Calu3 (cell line): ENCODE data around the gene GRAP2. TPM values are rescaled to one million over a fixed set of nuclear protein-coding genes. Genes with fewer than 3 reads are reported as not detected.
"Not testable (repeated sequence)": the region's sequence is repeated elsewhere in the genome, so short reads cannot be mapped to it uniquely, and the experiment has no call there.

Experiments used
- BruUV-seq: library from RNA; stranded (reverse); fragments of 400-500 nt; replicated peaks from 2 replicates; lab custom pipeline; 2021; lab: Mats Ljungman, UMichigan
- CTCF ChIA-PET: fragments of 300-600 bp; sonication (Branson Sonifier 250); formaldehyde crosslinking; loops from one replicate; lab custom pipeline; 2022; ENCODE audit warnings: antibody characterized with exemption; lab: Charles Lee
- DNase-seq: peaks from one replicate; pipeline ENCODE4 v3.0.0; 2022
- H3K27ac Mint-ChIP-seq: one replicate; pipeline ENCODE4 v1.8.0; 2022; ENCODE audit warnings: mixed read lengths; ENCODE audit not compliant: unreplicated experiment
- H3K27me3 Mint-ChIP-seq: one replicate; pipeline ENCODE4 v1.8.0; 2022; ENCODE audit warnings: mixed read lengths; ENCODE audit not compliant: unreplicated experiment
- H3K36me3 Mint-ChIP-seq: one replicate; pipeline ENCODE4 v1.8.0; 2022; ENCODE audit warnings: mild to moderate bottlenecking, moderate library complexity, mixed read lengths; ENCODE audit not compliant: insufficient read depth, unreplicated experiment
- H3K4me1 Mint-ChIP-seq: one replicate; pipeline ENCODE4 v1.8.0; 2022; ENCODE audit warnings: mild to moderate bottlenecking, low read depth, mixed read lengths; ENCODE audit not compliant: unreplicated experiment
- H3K4me3 Mint-ChIP-seq: one replicate; pipeline ENCODE4 v1.8.0; 2022; ENCODE audit warnings: mild to moderate bottlenecking, low read depth, moderate library complexity, mixed read lengths; ENCODE audit not compliant: unreplicated experiment
- H3K9me3 Mint-ChIP-seq: one replicate; pipeline ENCODE4 v1.8.0; 2022; ENCODE audit warnings: low read depth, mixed read lengths; ENCODE audit not compliant: unreplicated experiment
- intact Hi-C: fragments of 100-400 bp; cut with micrococcal nuclease; formaldehyde crosslinking; loops from one replicate; pipeline ENCODE4 v1.10.0; 2022; ENCODE audit not compliant: unreplicated experiment
- total RNA-seq: library from RNA; stranded (reverse); gene quantifications from 2 replicates; pipeline ENCODE4 v1.2.3, GENCODE V29; 2022
- TF ChIP-seq, protein P1 (sequence below): fragments of 200-600 bp; IDR thresholded peaks from one replicate; pipeline ENCODE4 v1.8.0; 2022; ENCODE audit warnings: antibody characterized with exemption; ENCODE audit not compliant: unreplicated experiment

Gene GRAP2
- total RNA-seq, 1 experiment from 2014 or later, result not detected

- CTCF ChIA-PET, result interaction anchor here (0.7 kb wide), 1 partner anchor 9 kb away, joined by 4 read pairs; no protein-coding TSS in a partner anchor
- peaks cover 38% of the 10 kb centered on the region for H3K27me3 Mint-ChIP-seq
- no peaks in the 10 kb centered on the region for H3K36me3 Mint-ChIP-seq
- no peak overlapping the region for H3K4me3 Mint-ChIP-seq
- intact Hi-C loops, result no loop called here
- BruUV-seq, result no TSS peak
- no peak overlapping the region for H3K27ac Mint-ChIP-seq
- H3K9me3 Mint-ChIP-seq, result no peaks in the 10 kb centered on the region
- DNase-seq, result no peak
- no peaks in the 10 kb centered on the region for H3K4me1 Mint-ChIP-seq
- TF ChIP-seq, protein P1, sequence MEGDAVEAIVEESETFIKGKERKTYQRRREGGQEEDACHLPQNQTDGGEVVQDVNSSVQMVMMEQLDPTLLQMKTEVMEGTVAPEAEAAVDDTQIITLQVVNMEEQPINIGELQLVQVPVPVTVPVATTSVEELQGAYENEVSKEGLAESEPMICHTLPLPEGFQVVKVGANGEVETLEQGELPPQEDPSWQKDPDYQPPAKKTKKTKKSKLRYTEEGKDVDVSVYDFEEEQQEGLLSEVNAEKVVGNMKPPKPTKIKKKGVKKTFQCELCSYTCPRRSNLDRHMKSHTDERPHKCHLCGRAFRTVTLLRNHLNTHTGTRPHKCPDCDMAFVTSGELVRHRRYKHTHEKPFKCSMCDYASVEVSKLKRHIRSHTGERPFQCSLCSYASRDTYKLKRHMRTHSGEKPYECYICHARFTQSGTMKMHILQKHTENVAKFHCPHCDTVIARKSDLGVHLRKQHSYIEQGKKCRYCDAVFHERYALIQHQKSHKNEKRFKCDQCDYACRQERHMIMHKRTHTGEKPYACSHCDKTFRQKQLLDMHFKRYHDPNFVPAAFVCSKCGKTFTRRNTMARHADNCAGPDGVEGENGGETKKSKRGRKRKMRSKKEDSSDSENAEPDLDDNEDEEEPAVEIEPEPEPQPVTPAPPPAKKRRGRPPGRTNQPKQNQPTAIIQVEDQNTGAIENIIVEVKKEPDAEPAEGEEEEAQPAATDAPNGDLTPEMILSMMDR, result no peak
Measured at GRCh38 chr22:39896313-39896996, 4.4 kb upstream of the GRAP2 start.

DNA sequence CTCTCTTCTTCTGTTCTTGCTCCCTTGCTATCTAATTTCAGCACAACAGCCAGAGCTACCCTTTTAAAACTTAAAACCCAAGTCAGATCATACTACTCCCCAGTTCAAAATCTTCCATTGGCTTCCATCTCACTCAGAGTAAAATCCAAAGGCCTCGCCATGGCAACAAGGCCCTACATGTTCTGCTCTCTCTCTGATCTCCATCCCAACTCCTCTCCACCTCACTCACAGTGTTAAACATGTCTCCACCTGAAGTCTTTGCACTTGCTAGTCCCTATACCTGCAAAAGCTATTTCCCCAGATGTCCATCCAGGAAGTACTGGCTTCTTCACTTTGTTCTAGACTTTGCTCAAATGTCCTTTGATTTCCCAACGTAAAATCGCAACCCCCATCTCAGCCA lies 3.0 kb upstream of the GRAP2 start:
- TF ChIP-seq, protein P1, result no peak
- no peaks in the 10 kb centered on the region for H3K36me3 Mint-ChIP-seq
- CTCF ChIA-PET, result interaction anchor here (0.7 kb wide), 1 partner anchor 13 kb away, joined by 5 read pairs; no protein-coding TSS in a partner anchor
- H3K4me1 Mint-ChIP-seq, result no peaks in the 10 kb centered on the region
- no peak overlapping the region for H3K27ac Mint-ChIP-seq
- H3K27me3 Mint-ChIP-seq, result peaks cover 38% of the 10 kb centered on the region
- no peaks in the 10 kb centered on the region for H3K9me3 Mint-ChIP-seq
- intact Hi-C loops, result no loop called here
- no peak overlapping the region for H3K4me3 Mint-ChIP-seq
- DNase-seq, result no peak
- BruUV-seq, result no TSS peak

DNA sequence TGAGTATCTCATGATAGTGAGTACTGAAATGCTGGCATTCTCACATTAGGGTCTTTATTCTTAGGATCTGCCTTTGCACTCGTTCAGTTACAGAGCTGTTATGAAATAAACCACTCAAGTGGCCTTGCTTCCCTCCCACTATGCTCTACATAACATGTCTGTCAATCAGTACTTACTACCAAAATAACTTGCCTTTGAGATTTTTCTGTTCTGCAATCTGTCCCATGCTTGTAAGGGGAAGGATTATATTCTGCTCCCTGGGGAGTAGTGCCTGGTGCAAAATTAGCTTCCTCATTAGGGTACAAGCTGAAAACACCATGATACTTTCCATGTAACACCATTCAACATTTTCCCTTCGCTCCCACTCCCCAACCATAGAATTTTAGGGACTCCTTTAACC lies 1.9 kb upstream of the GRAP2 start:
- H3K36me3 Mint-ChIP-seq, result no peaks in the 10 kb centered on the region
- DNase-seq, result no peak
- intact Hi-C loops, result no loop called here
- no peak overlapping the region for H3K27ac Mint-ChIP-seq
- CTCF ChIA-PET, result no interaction called here
- H3K9me3 Mint-ChIP-seq, result no peaks in the 10 kb centered on the region
- TF ChIP-seq, protein P1, result no peak
- no TSS peak for BruUV-seq
- peaks cover 37% of the 10 kb centered on the region for H3K27me3 Mint-ChIP-seq
- H3K4me3 Mint-ChIP-seq, result no peak overlapping the region
- H3K4me1 Mint-ChIP-seq, result no peaks in the 10 kb centered on the region

DNA sequence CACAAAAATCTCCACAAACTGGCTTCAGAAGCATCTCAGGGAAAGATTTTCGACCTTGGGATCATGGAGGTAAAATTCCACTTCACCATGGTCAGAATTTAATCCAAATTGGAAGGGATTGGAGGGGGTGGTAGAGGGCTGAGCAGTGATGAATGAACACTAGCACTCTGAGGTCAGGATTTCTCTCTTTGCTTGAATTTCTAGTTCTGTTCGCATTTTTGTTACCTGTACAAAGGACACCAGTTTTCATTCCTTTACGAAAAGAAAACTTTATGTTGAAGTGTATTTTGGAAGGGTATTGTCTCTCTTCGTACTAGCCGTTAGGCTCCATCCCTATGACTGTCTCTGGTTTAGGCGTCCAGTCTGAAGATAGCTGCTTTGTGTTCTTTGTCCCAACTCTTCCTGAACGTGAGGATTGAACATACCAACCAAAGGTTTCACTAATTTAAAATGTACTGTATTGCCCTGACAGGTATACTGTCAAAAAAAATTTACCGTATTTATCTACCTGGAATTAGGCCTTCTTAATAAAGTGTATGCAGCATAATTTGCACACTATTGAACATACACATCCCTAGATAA lies 772 bp downstream of the GRAP2 start:
- H3K36me3 Mint-ChIP-seq, result no peaks in the 10 kb centered on the region
- no peak for DNase-seq
- intact Hi-C loops, result no loop called here
- peaks cover 63% of the 10 kb centered on the region for H3K27me3 Mint-ChIP-seq
- TF ChIP-seq, protein P1, result no peak
- H3K4me3 Mint-ChIP-seq, result no peak overlapping the region
- no peaks in the 10 kb centered on the region for H3K9me3 Mint-ChIP-seq
- H3K27ac Mint-ChIP-seq, result no peak overlapping the region
- CTCF ChIA-PET, result no interaction called here
- H3K4me1 Mint-ChIP-seq, result no peaks in the 10 kb centered on the region
- BruUV-seq, result no TSS peak

GRCh38 chr22:39904024-39904423 lies 3.1 kb downstream of the GRAP2 start:
- H3K4me3 Mint-ChIP-seq, H3K27ac Mint-ChIP-seq, DNase-seq, BruUV-seq, CTCF ChIA-PET, intact Hi-C loops, H3K9me3 Mint-ChIP-seq, H3K36me3 Mint-ChIP-seq, H3K4me1 Mint-ChIP-seq: not testable (repeated sequence)
- H3K27me3 Mint-ChIP-seq, result peaks cover 83% of the 10 kb centered on the region
